Tibial nerve (tissue), 4 donors: ENCODE measurements around the gene POLR1E. TPM values are rescaled to one million over a fixed set of nuclear protein-coding genes. Genes with fewer than 3 reads are reported as not detected.

Experiments used
- DNase-seq, 2 donors: peaks; one replicate each; pipeline ENCODE4 v3.0.0-alpha.2; 2019; ENCODE audit warnings: low spot score in 2 of 2
- H3K27ac ChIP-seq, 4 donors: fragments of 200-600 bp; sonication (generic) in 3 of 4; one replicate each; pipeline ENCODE4 v1.5.1; 2017 to 2019; ENCODE audit warnings: mild to moderate bottlenecking in 1 of 4
- H3K27me3 ChIP-seq, 2 donors: fragments of 200-600 bp; sonication (generic) in 1 of 2; one replicate each; pipeline versions ENCODE4 v1.5.1 to v1.6.0; 2017 to 2019
- H3K36me3 ChIP-seq, 3 donors: fragments of 200-600 bp; sonication (generic); one replicate each; pipeline ENCODE4 v1.5.1; 2018 to 2019
- H3K4me1 ChIP-seq, 4 donors: fragments of 200-600 bp; sonication (generic) in 3 of 4; one replicate each; pipeline ENCODE4 v1.5.1; 2017 to 2019
- H3K4me3 ChIP-seq, 4 donors: fragments of 200-600 bp; sonication (generic) in 3 of 4; one replicate each; pipeline ENCODE4 v1.5.1; 2017 to 2019; ENCODE audit warnings: mild to moderate bottlenecking in 1 of 4, moderate library complexity in 1 of 4
- H3K9me3 ChIP-seq, 4 donors: fragments of 200-600 bp; sonication (generic) in 3 of 4; one replicate each; pipeline ENCODE4 v1.5.1; 2017 to 2019
- CTCF ChIP-seq, 5 experiments: fragments of 200-600 bp in 3 of 5; fragments of 450-650 bp in 2 of 5; sonication (generic) in 3 of 5; IDR thresholded peaks; one replicate each; pipeline ENCODE4 v1.5.1; 2016 to 2019; ENCODE audit warnings: antibody characterized with exemption in 5 of 5, mild to moderate bottlenecking in 3 of 5, moderate library complexity in 2 of 5
- EP300 ChIP-seq, 2 donors: sonication (generic); formaldehyde crosslinking; IDR thresholded peaks; one replicate each; pipeline ENCODE4 v1.6.1; 2017; ENCODE audit warnings: antibody characterized with exemption in 2 of 2, mild to moderate bottlenecking in 1 of 2
- POLR2A ChIP-seq, 2 donors: fragments of 450-650 bp; IDR thresholded peaks; one replicate each; pipeline ENCODE4 v1.6.1; 2017; ENCODE audit warnings: antibody characterized with exemption in 2 of 2, mild to moderate bottlenecking in 2 of 2, moderate library complexity in 2 of 2
- WGBS, 2 donors: methylation state at CpG; one replicate each; pipeline ENCODE4 v1.1.5; 2018; 5-methylcytosine and 5-hydroxymethylcytosine counted together
- total RNA-seq, 4 donors: library from RNA; depleted of rRNA; stranded (reverse); fragments of >200 nt; gene quantifications; one replicate each; pipeline ENCODE4 v1.1.0, GENCODE V29; 2016

The POLR1E gene
- total RNA-seq, 4 donors from 2014 or later = 14.1 to 22.1 (median 16.4) TPM

DNA sequence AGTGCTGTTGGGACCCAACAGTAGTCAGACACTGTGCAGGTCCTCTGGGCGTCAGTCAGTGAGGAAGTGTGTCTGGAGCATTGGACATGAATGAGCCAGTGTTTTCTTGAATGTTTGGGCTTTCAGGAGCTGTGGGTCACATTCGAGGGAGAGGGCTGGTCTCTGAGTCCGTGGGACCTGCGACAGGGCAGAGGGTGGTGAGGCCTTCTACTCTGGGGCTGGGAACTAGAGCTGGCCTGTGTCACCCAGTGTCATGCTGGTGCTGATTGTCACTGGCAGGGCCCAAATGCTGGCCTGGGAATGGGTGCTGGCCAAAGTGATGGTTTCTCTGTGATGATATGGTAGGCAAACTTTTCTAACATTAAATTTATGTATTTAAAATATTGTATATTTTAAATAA is 10.3 kb downstream of the POLR1E start:
- H3K4me1 ChIP-seq = no peaks in the 10 kb centered on the region
- no peak for TF ChIP-seq EP300 (IDR thresholded peaks at IDR 0.05)
- no peak for TF ChIP-seq POLR2A (IDR thresholded peaks at IDR 0.05)
- no peak for TF ChIP-seq CTCF (IDR thresholded peaks at IDR 0.05)
- H3K27me3 ChIP-seq = no peaks in the 10 kb centered on the region
- no peaks in the 10 kb centered on the region for H3K9me3 ChIP-seq
- no peak overlapping the region for H3K27ac ChIP-seq
- no peak overlapping the region for H3K4me3 ChIP-seq
- H3K36me3 ChIP-seq = peaks cover 0 to 96% (median 4%) of the 10 kb centered on the region in 3 donors
- no peak for DNase-seq
- WGBS, 2 donors = 43 to 44% methylated on average over 4 of the region's 4 CpGs

- H3K36me3 ChIP-seq = peaks cover 4 to 96% (median 7%) of the 10 kb centered on the region in 3 donors
- TF ChIP-seq EP300 (IDR thresholded peaks at IDR 0.05) = no peak
- no peak for TF ChIP-seq POLR2A (IDR thresholded peaks at IDR 0.05)
- no peak for TF ChIP-seq CTCF (IDR thresholded peaks at IDR 0.05)
These were observed 11.6 kb downstream of the POLR1E start for GRCh38 chr9:37497320-37497719.

DNA sequence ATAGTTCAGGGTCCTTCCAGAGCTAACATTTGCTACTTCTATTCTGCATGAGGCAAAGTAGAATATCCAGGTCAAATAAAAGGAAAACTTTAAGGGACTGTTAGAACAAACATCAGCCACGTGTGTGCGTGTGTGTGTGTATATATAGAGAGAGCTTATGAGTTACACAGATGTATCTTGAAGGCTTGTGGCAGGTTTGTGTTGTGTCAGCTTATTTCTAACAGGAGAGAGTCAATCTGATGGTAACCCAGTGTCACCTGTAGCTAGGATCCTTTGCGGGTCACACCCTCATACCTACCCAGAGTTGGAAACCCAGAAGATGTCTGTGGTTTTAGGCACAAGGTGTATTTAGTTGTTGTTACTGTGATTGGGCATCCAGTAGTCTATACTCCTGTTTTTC is 12.7 kb downstream of the POLR1E start:
- no peak overlapping the region for H3K4me3 ChIP-seq
- H3K4me1 ChIP-seq = no peaks in the 10 kb centered on the region
- WGBS, 2 donors = 59 to 66% methylated on average over 3 of the region's 3 CpGs
- H3K27ac ChIP-seq = no peak overlapping the region
- no peak for DNase-seq
- TF ChIP-seq POLR2A (IDR thresholded peaks at IDR 0.05) (no peak), EP300 (IDR thresholded peaks at IDR 0.05) (no peak), CTCF (IDR thresholded peaks at IDR 0.05) (no peak)
- peaks cover 4 to 96% (median 10%) of the 10 kb centered on the region in 3 donors for H3K36me3 ChIP-seq
- no peaks in the 10 kb centered on the region for H3K27me3 ChIP-seq
- no peaks in the 10 kb centered on the region for H3K9me3 ChIP-seq

More at GRCh38 chr9:37497320-37497719, 11.6 kb downstream of the POLR1E start:
- Histone ChIP-seq H3K4me3 (no peak overlapping the region), H3K9me3 (no peaks in the 10 kb centered on the region), H3K27me3 (no peaks in the 10 kb centered on the region), H3K27ac (no peak overlapping the region), H3K4me1 (no peaks in the 10 kb centered on the region)
- WGBS, 2 donors = 86 to 98% methylated on average over 3 of the region's 3 CpGs
- no peak for DNase-seq

GRCh38 chr9:37499297-37499696 is 13.5 kb downstream of the POLR1E start:
- H3K4me1 ChIP-seq = no peaks in the 10 kb centered on the region
- DNase-seq = no peak
- no peaks in the 10 kb centered on the region for H3K27me3 ChIP-seq
- peaks cover 4 to 96% (median 10%) of the 10 kb centered on the region in 3 donors for H3K36me3 ChIP-seq
- H3K4me3 ChIP-seq = no peak overlapping the region
- 86 to 88% methylated on average over 6 of the region's 6 CpGs for WGBS, 2 donors
- H3K9me3 ChIP-seq = no peaks in the 10 kb centered on the region
- TF ChIP-seq EP300 (IDR thresholded peaks at IDR 0.05) (no peak), CTCF (IDR thresholded peaks at IDR 0.05) (no peak), POLR2A (IDR thresholded peaks at IDR 0.05) (no peak)
- H3K27ac ChIP-seq = no peak overlapping the region

DNA sequence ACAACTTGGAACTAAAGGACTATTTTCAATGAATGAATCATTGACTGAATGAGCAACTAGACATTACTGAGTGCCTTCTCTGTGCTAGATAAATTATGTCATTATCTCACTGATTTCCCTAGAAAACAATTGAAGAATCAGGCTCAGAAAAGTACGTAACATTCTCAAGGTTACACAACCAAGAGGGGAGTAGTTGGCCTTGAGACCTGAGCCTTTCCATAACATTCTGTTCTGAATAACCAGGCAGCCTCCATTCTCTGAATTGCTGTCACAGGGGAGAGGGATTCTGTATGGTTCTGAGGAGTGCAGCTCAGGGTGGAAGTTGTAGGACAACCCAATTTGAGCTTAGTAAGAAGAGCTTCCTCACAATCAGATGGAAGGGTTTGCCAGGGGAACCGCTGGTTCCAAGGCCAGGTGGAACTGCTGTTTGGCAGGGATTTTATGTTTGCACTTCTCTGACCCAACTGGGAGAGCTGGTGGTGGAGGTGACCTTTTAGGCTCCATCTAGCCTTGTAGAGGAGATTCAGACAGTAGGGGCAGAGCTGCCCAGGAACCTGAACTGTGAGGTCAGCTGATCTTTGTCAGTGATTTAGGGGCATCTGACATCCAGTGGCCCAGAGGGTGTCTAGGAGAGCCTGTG is 16.3 kb downstream of the POLR1E start:
- Histone ChIP-seq H3K27me3 (no peaks in the 10 kb centered on the region), H3K9me3 (no peaks in the 10 kb centered on the region), H3K4me1 (no peaks in the 10 kb centered on the region), H3K36me3 (peaks cover 4 to 88% (median 10%) of the 10 kb centered on the region in 3 donors), H3K27ac (no peak overlapping the region), H3K4me3 (no peak overlapping the region)
- DNase-seq = no peak
- TF ChIP-seq EP300 (IDR thresholded peaks at IDR 0.05) (no peak), CTCF (IDR thresholded peaks at IDR 0.05) (no peak), POLR2A (IDR thresholded peaks at IDR 0.05) (no peak)
- WGBS, 2 donors = 69 to 76% methylated on average over 2 of the region's 2 CpGs
